ENCODE measurements around the gene POLN.

POLN gene

DNA sequence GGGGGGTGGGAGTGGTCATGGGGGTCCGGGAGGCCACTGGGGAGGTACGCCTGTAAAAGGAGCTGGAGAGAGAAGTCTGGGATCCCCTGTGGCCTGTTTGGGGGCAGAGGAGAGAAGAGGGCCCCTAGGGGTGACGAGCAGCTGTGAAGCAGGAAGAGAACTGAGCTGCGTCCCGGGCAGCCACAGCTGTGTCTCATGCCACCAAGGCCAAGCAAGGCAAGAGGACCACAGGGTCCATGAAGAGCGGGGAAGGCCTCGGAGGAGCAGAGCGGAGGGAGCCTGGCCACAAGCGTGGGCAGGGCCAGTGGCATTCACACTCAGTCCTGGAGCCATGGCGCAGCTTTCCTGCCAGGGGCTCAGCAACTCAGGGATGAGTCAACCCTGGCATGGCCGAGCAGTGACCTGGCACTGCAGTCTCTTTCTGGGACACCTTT is 196.4 kb downstream of the POLN start:
- H3K9me3 ChIP-seq (ENCODE audit: control insufficient read depth in 5 of 5, low read length in 5 of 5), result peaks cover 0 to 8% (median 7%) of the 10 kb centered on the region in 5 donors
- H3K36me3 ChIP-seq (ENCODE audit: control insufficient read depth in 5 of 5, insufficient read depth in 5 of 5, low read length in 5 of 5), result no peaks in the 10 kb centered on the region
- H3K27ac ChIP-seq (ENCODE audit: low read depth, low read length), result no peak overlapping the region
- H3K4me1 ChIP-seq (ENCODE audit: control insufficient read depth in 5 of 5, insufficient read depth in 5 of 5, low read length in 5 of 5), result peaks cover 0 to 22% (median 20%) of the 10 kb centered on the region in 5 donors
- no peak overlapping the region for H3K4me3 ChIP-seq (ENCODE audit: low read depth in 1 of 5, low read length in 5 of 5)
- peaks cover 0 to 15% (median 2%) of the 10 kb centered on the region in 5 donors for H3K27me3 ChIP-seq (ENCODE audit: control insufficient read depth in 5 of 5, insufficient read depth in 4 of 5, low read length in 5 of 5)
- H3K9ac ChIP-seq (ENCODE audit: low read length in 5 of 5), result no peak overlapping the region

DNA sequence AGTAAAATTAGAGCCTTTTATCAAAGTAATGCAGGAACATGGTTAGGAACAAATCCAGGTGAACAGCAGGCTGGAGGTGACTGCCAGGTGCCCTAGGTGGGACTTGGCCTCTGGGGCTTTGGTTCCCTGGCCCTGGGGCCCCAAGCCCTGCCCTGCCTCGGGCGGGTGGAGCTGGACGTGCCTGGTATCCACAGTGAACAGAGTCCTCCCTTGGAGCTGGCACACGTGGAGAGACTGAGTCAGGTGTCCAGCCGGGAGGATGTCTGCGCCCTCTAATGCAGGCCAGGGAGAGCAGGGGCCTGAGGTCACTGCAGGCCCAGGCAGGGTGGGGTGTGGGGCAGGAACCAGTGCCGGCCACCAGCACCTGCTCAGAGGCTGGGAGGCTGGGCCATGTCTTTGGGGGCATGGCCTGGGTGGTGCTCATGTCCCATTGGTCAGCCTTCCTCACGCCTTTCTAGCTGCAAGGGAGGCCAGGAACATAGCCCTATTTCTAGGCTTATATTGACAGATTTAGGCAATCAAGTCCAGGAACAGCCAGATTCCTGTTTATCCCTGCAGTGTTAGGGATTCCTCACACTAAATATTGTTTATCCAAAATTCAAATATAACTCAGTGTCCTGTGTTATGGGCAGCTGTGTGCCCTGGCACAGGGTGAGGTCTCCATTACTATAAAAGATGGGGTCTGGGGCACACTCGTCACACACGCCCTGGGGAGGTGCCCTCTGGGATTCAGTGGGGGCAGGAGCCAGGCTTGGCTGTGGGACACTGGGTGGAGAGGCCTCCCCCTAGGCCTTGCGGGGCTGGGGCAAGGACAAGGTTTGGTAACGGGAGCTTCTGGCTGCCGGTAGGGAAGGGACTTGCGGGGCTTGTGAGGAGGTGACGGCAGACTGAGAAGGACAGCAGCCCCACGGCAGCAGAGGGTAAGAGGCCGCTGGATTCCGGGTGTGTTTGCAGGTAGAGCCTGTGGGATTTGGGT is 197.1 kb downstream of the POLN start:
- H3K9ac ChIP-seq (ENCODE audit: low read length in 5 of 5), result no peak overlapping the region
- peaks cover 0 to 15% (median 2%) of the 10 kb centered on the region in 5 donors for H3K27me3 ChIP-seq (ENCODE audit: control insufficient read depth in 5 of 5, insufficient read depth in 4 of 5, low read length in 5 of 5)
- H3K4me3 ChIP-seq (ENCODE audit: low read depth in 1 of 5, low read length in 5 of 5), result no peak overlapping the region
- H3K27ac ChIP-seq (ENCODE audit: low read depth, low read length), result no peak overlapping the region
- peaks cover 0 to 8% (median 7%) of the 10 kb centered on the region in 5 donors for H3K9me3 ChIP-seq (ENCODE audit: control insufficient read depth in 5 of 5, low read length in 5 of 5)
- H3K36me3 ChIP-seq (ENCODE audit: control insufficient read depth in 5 of 5, insufficient read depth in 5 of 5, low read length in 5 of 5), result no peaks in the 10 kb centered on the region
- peaks cover 0 to 25% (median 22%) of the 10 kb centered on the region in 5 donors for H3K4me1 ChIP-seq (ENCODE audit: control insufficient read depth in 5 of 5, insufficient read depth in 5 of 5, low read length in 5 of 5)

DNA sequence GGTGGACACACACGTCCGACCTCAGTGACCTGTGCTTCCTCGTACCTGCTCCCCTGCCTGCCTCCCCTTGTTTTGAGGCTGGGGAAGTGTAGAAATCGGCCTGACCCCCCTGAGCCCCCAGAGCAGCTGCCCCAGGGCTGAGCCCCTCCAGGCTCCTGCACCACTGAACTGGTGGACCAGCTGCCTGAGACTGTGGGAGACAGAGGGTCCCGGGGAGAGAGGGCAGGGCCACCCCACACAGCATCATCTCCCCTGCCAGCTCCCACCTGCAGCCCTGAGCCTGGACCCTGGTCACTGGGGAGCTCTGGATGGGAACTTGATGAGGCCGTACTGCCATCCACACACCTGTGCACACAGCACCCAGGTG is 197.8 kb downstream of the POLN start:
- peaks cover 0 to 15% (median 2%) of the 10 kb centered on the region in 5 donors for H3K27me3 ChIP-seq (ENCODE audit: control insufficient read depth in 5 of 5, insufficient read depth in 4 of 5, low read length in 5 of 5)
- no peak overlapping the region for H3K9ac ChIP-seq (ENCODE audit: low read length in 5 of 5)
- no peak overlapping the region for H3K4me3 ChIP-seq (ENCODE audit: low read depth in 1 of 5, low read length in 5 of 5)
- H3K27ac ChIP-seq (ENCODE audit: low read depth, low read length), result no peak overlapping the region
- H3K9me3 ChIP-seq (ENCODE audit: control insufficient read depth in 5 of 5, low read length in 5 of 5), result peaks cover 0 to 8% (median 7%) of the 10 kb centered on the region in 5 donors
- H3K4me1 ChIP-seq (ENCODE audit: control insufficient read depth in 5 of 5, insufficient read depth in 5 of 5, low read length in 5 of 5), result peaks cover 0 to 25% (median 22%) of the 10 kb centered on the region in 5 donors
- no peaks in the 10 kb centered on the region for H3K36me3 ChIP-seq (ENCODE audit: control insufficient read depth in 5 of 5, insufficient read depth in 5 of 5, low read length in 5 of 5)

DNA sequence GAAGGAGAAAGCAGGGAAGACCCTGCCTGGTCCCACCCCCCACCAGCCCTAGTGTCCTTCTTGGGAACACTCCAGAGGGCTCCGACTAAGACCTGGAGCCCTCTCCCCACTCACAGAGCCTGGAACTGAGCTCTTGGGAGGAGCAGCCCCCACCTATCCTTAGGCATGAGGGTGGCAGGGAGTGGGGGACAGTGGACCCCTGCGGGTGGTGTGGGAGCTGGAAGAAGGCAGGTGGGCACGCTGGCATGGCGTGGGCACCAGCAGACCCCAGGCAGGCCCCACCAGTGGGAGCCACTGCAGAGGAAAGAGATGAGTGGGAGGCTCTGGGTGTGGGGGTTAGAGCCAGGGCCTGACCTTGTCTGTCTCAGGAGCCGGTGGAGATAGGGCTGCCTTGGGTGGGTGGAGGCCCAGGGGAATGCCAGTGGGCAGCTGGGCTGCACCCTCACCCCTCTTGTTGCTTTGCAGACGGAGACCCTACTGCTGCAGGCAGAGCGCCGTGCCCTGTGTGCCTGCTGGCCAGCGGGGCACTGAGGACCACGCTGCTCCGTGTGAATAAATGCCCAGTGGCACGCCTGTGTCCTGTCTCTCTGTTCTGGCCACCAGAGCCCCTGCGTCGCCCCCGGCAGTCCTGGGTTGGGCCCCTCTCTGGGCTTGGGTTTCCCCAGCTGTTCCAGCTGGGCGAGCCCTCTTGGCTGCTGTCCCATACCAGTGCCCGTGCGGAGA is 198.4 kb downstream of the POLN start:
- no peaks in the 10 kb centered on the region for H3K36me3 ChIP-seq (ENCODE audit: control insufficient read depth in 5 of 5, insufficient read depth in 5 of 5, low read length in 5 of 5)
- H3K27ac ChIP-seq (ENCODE audit: low read depth, low read length), result no peak overlapping the region
- peaks cover 0 to 25% (median 22%) of the 10 kb centered on the region in 5 donors for H3K4me1 ChIP-seq (ENCODE audit: control insufficient read depth in 5 of 5, insufficient read depth in 5 of 5, low read length in 5 of 5)
- no peak overlapping the region for H3K4me3 ChIP-seq (ENCODE audit: low read depth in 1 of 5, low read length in 5 of 5)
- no peak overlapping the region for H3K9ac ChIP-seq (ENCODE audit: low read length in 5 of 5)
- H3K9me3 ChIP-seq (ENCODE audit: control insufficient read depth in 5 of 5, low read length in 5 of 5), result peaks cover 0 to 8% (median 7%) of the 10 kb centered on the region in 5 donors
- peaks cover 0 to 15% (median 2%) of the 10 kb centered on the region in 5 donors for H3K27me3 ChIP-seq (ENCODE audit: control insufficient read depth in 5 of 5, insufficient read depth in 4 of 5, low read length in 5 of 5)

DNA sequence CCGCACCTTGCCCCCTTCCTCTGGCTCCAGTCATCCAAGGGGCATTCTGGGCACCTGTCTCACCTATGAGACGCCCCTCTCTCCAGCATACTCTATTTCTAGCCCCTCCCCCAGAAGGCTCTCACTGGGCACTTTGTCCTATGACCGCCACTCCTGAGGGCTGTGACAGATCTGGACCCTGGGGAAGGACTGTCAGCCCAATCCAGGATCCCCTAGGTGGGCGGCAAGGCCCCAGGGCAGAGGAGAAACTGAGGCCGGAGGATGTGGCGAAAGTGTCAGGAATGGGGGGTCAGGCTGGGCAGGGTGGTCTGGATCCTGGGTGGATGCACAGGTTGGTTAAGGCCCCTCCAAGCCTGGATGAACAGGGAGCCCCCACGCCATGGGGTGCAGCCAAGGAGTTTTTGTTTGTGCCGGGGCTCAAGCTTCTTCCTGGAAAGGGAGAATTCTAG is 198.9 kb downstream of the POLN start:
- peak overlapping the region in 1 of 5 donors; percentile 68 for H3K4me3 ChIP-seq (ENCODE audit: low read depth in 1 of 5, low read length in 5 of 5)
- peaks cover 0 to 8% (median 7%) of the 10 kb centered on the region in 5 donors for H3K9me3 ChIP-seq (ENCODE audit: control insufficient read depth in 5 of 5, low read length in 5 of 5)
- no peaks in the 10 kb centered on the region for H3K36me3 ChIP-seq (ENCODE audit: control insufficient read depth in 5 of 5, insufficient read depth in 5 of 5, low read length in 5 of 5)
- peaks cover 0 to 25% (median 22%) of the 10 kb centered on the region in 5 donors for H3K4me1 ChIP-seq (ENCODE audit: control insufficient read depth in 5 of 5, insufficient read depth in 5 of 5, low read length in 5 of 5)
- H3K27me3 ChIP-seq (ENCODE audit: control insufficient read depth in 5 of 5, insufficient read depth in 4 of 5, low read length in 5 of 5), result peaks cover 0 to 15% (median 0%) of the 10 kb centered on the region in 5 donors
- no peak overlapping the region for H3K27ac ChIP-seq (ENCODE audit: low read depth, low read length)
- no peak overlapping the region for H3K9ac ChIP-seq (ENCODE audit: low read length in 5 of 5)

DNA sequence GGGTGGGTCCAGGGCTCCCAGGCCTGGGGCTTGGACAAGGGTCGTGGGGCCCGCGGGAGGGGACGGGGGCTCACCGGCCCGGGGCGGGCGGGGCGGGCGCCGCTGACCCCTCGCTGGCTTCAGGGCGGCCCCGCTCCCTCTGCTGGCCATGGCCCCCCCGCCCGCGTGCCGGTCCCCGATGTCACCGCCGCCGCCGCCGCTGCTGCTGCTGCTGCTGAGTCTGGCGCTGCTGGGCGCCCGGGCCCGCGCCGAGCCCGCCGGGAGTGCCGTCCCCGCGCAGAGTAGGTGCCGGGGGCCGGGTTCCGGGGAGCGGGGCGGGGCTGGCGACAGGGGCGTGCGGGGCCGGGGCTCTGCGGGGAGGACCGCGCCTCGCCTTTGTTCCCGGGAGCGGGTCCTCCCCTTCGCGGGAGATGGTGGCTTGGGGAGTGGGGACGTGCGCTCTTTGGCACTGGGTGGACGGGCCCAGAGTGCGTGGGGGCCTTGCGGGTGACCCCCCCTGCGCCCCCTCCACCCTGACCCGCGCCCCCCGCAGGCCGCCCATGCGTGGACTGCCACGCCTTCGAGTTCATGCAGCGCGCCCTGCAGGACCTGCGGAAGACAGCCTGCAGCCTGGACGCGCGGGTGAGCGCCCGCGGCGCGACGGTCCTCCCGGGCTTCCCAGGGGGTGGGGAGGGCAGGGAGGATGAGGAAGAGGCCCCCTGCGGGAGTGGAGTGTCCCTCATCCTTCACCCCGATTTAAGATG is 199.5 kb downstream of the POLN start:
- H3K4me3 ChIP-seq (ENCODE audit: low read depth in 1 of 5, low read length in 5 of 5), result peak overlapping the region in 3 of 5 donors; percentile 50 to 68 (median 66)
- no peaks in the 10 kb centered on the region for H3K36me3 ChIP-seq (ENCODE audit: control insufficient read depth in 5 of 5, insufficient read depth in 5 of 5, low read length in 5 of 5)
- H3K27ac ChIP-seq (ENCODE audit: low read depth, low read length), result no peak overlapping the region
- no peak overlapping the region for H3K9ac ChIP-seq (ENCODE audit: low read length in 5 of 5)
- peaks cover 0 to 25% (median 22%) of the 10 kb centered on the region in 5 donors for H3K4me1 ChIP-seq (ENCODE audit: control insufficient read depth in 5 of 5, insufficient read depth in 5 of 5, low read length in 5 of 5)
- peaks cover 0 to 8% (median 7%) of the 10 kb centered on the region in 5 donors for H3K9me3 ChIP-seq (ENCODE audit: control insufficient read depth in 5 of 5, low read length in 5 of 5)
- peaks cover 0 to 15% (median 0%) of the 10 kb centered on the region in 5 donors for H3K27me3 ChIP-seq (ENCODE audit: control insufficient read depth in 5 of 5, insufficient read depth in 4 of 5, low read length in 5 of 5)

DNA sequence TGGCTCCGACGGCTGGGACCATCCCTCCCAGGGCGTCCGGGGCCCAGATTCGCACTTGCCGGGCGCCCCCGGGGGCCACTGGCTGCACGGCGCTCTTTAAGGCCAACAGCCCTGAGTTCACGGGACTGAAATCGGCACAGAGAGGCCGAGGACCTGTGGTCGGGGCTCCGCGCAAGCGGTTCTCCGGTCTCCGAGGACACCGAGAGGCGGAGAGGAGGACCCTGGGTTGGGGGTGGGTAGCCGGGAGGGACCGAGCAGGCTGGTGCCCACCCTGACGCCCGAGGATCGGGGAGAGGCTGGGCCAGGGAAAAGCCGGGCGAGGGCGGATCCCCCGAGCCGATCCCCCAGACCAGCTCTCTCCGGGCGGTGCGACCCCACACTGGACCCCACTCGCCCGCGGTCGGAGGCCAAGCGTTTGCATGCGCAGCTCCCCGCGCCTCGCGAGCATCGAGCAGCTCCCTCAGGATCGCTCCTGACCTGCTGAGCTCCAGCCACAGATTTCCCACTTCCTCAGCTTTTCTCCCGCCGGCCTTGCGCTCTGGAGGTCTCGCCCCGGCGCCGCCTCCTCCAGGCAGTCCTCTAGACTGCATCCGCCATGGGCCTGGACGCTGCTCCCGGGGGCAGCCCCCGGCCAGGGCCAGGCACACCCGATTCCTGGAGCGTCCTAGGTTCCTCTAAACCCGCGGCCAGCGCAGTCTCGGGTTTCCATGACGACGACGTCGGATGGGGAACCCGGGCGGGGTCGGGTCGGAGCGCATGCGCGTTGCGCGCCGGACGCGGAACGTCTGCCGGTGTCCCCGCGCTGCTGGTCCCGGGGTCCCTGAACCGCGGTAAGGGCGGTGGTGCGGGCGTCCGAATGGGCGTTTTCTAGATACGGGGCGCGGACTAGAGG is 200.4 kb downstream of the POLN start:
- no peak overlapping the region for H3K27ac ChIP-seq (ENCODE audit: low read depth, low read length)
- H3K9ac ChIP-seq (ENCODE audit: low read length in 5 of 5), result peak overlapping the region in 3 of 5 donors; percentile 26 to 56 (median 37)
- peaks cover 0 to 25% (median 19%) of the 10 kb centered on the region in 5 donors for H3K4me1 ChIP-seq (ENCODE audit: control insufficient read depth in 5 of 5, insufficient read depth in 5 of 5, low read length in 5 of 5)
- peak overlapping the region in 4 of 5 donors; percentile 50 to 77 (median 67) for H3K4me3 ChIP-seq (ENCODE audit: low read depth in 1 of 5, low read length in 5 of 5)
- H3K36me3 ChIP-seq (ENCODE audit: control insufficient read depth in 5 of 5, insufficient read depth in 5 of 5, low read length in 5 of 5), result no peaks in the 10 kb centered on the region
- peaks cover 0 to 8% (median 7%) of the 10 kb centered on the region in 5 donors for H3K9me3 ChIP-seq (ENCODE audit: control insufficient read depth in 5 of 5, low read length in 5 of 5)
- H3K27me3 ChIP-seq (ENCODE audit: control insufficient read depth in 5 of 5, insufficient read depth in 4 of 5, low read length in 5 of 5), result peaks cover 0 to 16% (median 0%) of the 10 kb centered on the region in 5 donors

DNA sequence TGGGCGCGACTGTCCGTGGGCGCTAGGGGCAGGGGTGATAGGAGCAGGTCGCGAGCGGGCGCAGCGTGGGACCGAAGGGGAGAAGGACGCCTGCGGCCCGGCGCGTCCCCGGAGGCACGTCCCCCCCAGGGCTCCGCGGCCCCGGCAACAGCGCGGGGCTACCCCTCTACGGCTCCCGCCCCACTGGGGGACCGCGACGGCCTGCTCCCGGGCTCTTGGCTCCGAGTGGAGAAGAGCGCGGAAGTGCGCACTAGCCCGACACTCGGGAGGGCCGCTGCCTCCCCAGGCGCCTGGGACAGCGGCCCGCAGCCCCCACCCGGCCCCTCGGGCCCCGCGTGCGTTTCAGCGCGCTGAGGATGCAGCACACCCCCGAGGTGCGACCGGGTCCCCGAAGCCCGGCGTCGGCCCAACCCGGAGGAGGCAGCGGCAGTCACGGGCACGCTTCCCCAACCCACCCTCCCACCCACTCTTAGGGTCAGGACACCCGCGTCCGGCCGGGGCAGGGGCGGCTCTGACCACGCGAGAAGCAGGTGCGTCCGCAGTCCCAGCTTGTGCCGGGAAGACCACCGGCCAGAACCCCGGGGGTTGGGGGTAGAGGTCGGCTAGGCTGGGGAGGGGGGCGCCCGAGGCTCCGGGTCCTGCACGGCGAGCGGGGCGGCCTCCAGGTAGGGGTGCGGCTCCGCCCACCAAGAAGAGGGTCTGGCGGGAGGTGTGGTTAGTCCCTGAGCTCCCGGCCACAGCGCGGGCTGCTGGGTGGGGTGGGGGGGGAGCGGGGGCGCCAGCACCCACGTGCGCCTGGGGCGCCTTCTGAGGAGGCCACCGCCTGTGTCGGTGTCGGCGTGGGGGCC is 201.3 kb downstream of the POLN start:
- peaks cover 0 to 25% (median 18%) of the 10 kb centered on the region in 5 donors for H3K4me1 ChIP-seq (ENCODE audit: control insufficient read depth in 5 of 5, insufficient read depth in 5 of 5, low read length in 5 of 5)
- H3K36me3 ChIP-seq (ENCODE audit: control insufficient read depth in 5 of 5, insufficient read depth in 5 of 5, low read length in 5 of 5), result no peaks in the 10 kb centered on the region
- peaks cover 0 to 19% (median 0%) of the 10 kb centered on the region in 5 donors for H3K27me3 ChIP-seq (ENCODE audit: control insufficient read depth in 5 of 5, insufficient read depth in 4 of 5, low read length in 5 of 5)
- H3K9ac ChIP-seq (ENCODE audit: low read length in 5 of 5), result no peak overlapping the region
- no peak overlapping the region for H3K27ac ChIP-seq (ENCODE audit: low read depth, low read length)
- peaks cover 0 to 8% (median 7%) of the 10 kb centered on the region in 5 donors for H3K9me3 ChIP-seq (ENCODE audit: control insufficient read depth in 5 of 5, low read length in 5 of 5)
- H3K4me3 ChIP-seq (ENCODE audit: low read depth in 1 of 5, low read length in 5 of 5), result peak overlapping the region in 1 of 5 donors; percentile 68
